Right lobe of liver (tissue), 6 donors: Measurements from ENCODE around the gene ZDBF2. TPM values are rescaled to one million over a fixed set of nuclear protein-coding genes. Genes with fewer than 3 reads are reported as not detected.

ENCODE experiments used
- ATAC-seq, 4 donors: fragments of 200-7000 bp; cut with Tn5 transposase; one replicate each; pipeline ENCODE4 v1.9.1; 2020; ENCODE audit warnings: mild to moderate bottlenecking in 4 of 4, moderate library complexity in 4 of 4
- DNase-seq, 3 donors: peaks; one replicate each; pipeline ENCODE4 v3.0.0-alpha.2; 2020
- H3K27ac ChIP-seq, 3 donors: fragments of 200-600 bp; one replicate each; pipeline ENCODE4 v1.8.0; 2022
- H3K27me3 ChIP-seq, 2 donors: fragments of 200-600 bp; one replicate each; pipeline ENCODE4 v1.8.0; 2022
- H3K36me3 ChIP-seq, 4 donors: fragments of 200-600 bp; sonication (generic) in 1 of 4; one replicate each; pipeline versions ENCODE4 v1.5.1 to v1.8.0; 2017 to 2022; ENCODE audit warnings: control low read depth in 1 of 4
- H3K4me1 ChIP-seq, 4 donors: fragments of 200-600 bp; sonication (generic) in 1 of 4; one replicate each; pipeline versions ENCODE4 v1.5.1 to v1.8.0; 2017 to 2022; ENCODE audit warnings: control low read depth in 1 of 4
- H3K4me3 ChIP-seq, 3 donors: fragments of 200-600 bp; one replicate each; pipeline ENCODE4 v1.8.0; 2022
- H3K9me3 ChIP-seq, 4 donors: fragments of 200-600 bp; sonication (generic) in 1 of 4; one replicate each; pipeline versions ENCODE4 v1.5.1 to v1.8.0; 2017 to 2022; ENCODE audit warnings: control low read depth in 1 of 4
- CTCF ChIP-seq, 4 donors: fragments of 200-600 bp in 3 of 4; fragments of 450-650 bp in 1 of 4; IDR thresholded peaks; one replicate each; pipeline versions ENCODE4 v1.5.1 to v1.8.0; 2016 to 2022; ENCODE audit warnings: antibody characterized with exemption in 4 of 4, mild to moderate bottlenecking in 2 of 4
- POLR2A ChIP-seq: fragments of 450-650 bp; IDR thresholded peaks from one replicate; pipeline ENCODE4 v1.6.1; 2017; ENCODE audit warnings: antibody characterized with exemption, mild to moderate bottlenecking
- WGBS: methylation state at CpG from one replicate; pipeline ENCODE4 v1.1.6; 2018; ENCODE audit warnings: low coverage, low lambda C conversion rate; ENCODE audit not compliant: insufficient coverage; ENCODE audit errors: missing lambda C conversion rate; 5-methylcytosine and 5-hydroxymethylcytosine counted together
- intact Hi-C, 2 donors: fragments of 100-400 bp; cut with DNase I; formaldehyde crosslinking; loops; one replicate each; pipeline versions ENCODE4 v1.11.2 to v1.14.1; 2022
- total RNA-seq, 6 experiments: library from RNA; depleted of rRNA in 2 of 6; stranded (reverse); fragments of >200 nt in 2 of 6; fragmentation: NEBNext Ultra II Directional in 3 of 6; extraction: Animal tissue kit (Norgen Biotek cat#: 25700) in 3 of 6; gene quantifications; one replicate each; pipeline versions ENCODE4 v1.1.0 to v1.2.4, GENCODE V29; 2016 to 2023
- donor health status: DM: no; HTN: yes; CAD: no.
- donor health status: DM: no; HTN: no; CAD: no.
- donor health status: DM: no; HTN: no; CAD: no.
- donor health status: DM: no; HTN: yes; CAD: no.
- donor health status: DM: no; HTN: yes; CAD: no.

Gene ZDBF2
- total RNA-seq, 6 experiments from 2014 or later = 2.9 to 6.4 (median 4.3) TPM

GRCh38 chr2:206341396-206341795 lies 66.9 kb downstream of the ZDBF2 start:
- TF ChIP-seq CTCF (IDR thresholded peaks at IDR 0.05) (no peak), POLR2A (no peak)
- 58% methylated on average over 3 of the region's 4 CpGs for WGBS
- no peaks in the 10 kb centered on the region for H3K36me3 ChIP-seq

DNA sequence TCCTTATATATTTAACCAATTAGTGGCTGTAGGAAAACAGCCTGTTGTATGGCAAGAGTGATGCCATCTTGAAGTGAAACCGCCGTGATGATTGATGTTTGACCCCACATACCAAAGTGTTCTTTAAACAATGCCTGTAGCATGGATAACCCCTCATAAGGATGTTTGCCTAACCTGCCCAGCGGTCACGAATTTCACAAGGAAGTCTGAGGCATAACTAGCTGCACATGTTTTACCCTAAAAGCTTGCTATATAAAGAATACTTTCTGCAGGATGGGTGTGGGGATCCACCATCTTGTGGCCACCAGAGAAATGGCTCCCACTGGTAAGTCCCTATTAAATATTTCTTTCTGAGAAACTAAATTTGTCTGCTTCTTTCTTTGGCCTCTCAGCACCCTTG lies 68.7 kb downstream of the ZDBF2 start:
- ATAC-seq = no peak
- 58% methylated on average over 4 of the region's 4 CpGs for WGBS
- no peaks in the 10 kb centered on the region for H3K27me3 ChIP-seq
- no peaks in the 10 kb centered on the region for H3K4me1 ChIP-seq
- no peak overlapping the region for H3K27ac ChIP-seq
- DNase-seq = no peak
- intact Hi-C loops = no loop called here
- H3K9me3 ChIP-seq = no peaks in the 10 kb centered on the region
- no peaks in the 10 kb centered on the region for H3K36me3 ChIP-seq
- TF ChIP-seq POLR2A = no peak
- TF ChIP-seq CTCF (IDR thresholded peaks at IDR 0.05) = no peak
- H3K4me3 ChIP-seq = no peak overlapping the region

More at GRCh38 chr2:206341396-206341795, 66.9 kb downstream of the ZDBF2 start:
- ATAC-seq (no peak), DNase-seq (no peak)
- no peak overlapping the region for H3K4me3 ChIP-seq
- H3K9me3 ChIP-seq = no peaks in the 10 kb centered on the region
- no peaks in the 10 kb centered on the region for H3K27me3 ChIP-seq
- intact Hi-C loops = no loop called here
- H3K4me1 ChIP-seq = no peaks in the 10 kb centered on the region
- H3K27ac ChIP-seq = no peak overlapping the region

GRCh38 chr2:206343816-206344215 lies 69.4 kb downstream of the ZDBF2 start:
- WGBS = 17% methylated on average over 1 of the region's 1 CpG
- H3K4me1 ChIP-seq = no peaks in the 10 kb centered on the region
- no peak for DNase-seq
- H3K9me3 ChIP-seq = no peaks in the 10 kb centered on the region
- H3K27me3 ChIP-seq = no peaks in the 10 kb centered on the region
- peak in 3 of 4 donors; percentile 19 to 58 (median 52) for ATAC-seq
- no peak for TF ChIP-seq CTCF (IDR thresholded peaks at IDR 0.05)
- TF ChIP-seq POLR2A = no peak
- no peak overlapping the region for H3K27ac ChIP-seq
- H3K4me3 ChIP-seq = no peak overlapping the region
- intact Hi-C loops = no loop called here
- H3K36me3 ChIP-seq = no peaks in the 10 kb centered on the region

DNA sequence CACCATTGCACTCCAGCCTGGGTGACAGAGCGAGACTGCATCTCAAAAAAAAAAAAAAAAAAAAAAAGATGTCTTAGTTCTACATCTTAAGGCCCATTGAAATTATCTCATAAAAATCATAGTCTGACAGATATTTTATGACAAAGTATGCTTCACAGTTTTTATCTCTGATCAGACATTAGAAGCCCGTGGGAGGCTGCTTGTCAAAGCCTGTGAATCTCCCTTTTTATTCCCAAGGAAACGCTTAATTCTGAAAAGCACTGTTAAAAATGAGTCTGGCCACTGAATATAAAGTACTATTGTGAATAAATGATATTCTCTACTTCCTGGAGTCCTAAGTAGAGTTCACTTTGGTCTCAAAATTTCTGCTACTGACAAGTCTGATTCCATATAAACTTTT lies 71.1 kb downstream of the ZDBF2 start:
- Histone ChIP-seq H3K4me1 (no peaks in the 10 kb centered on the region), H3K36me3 (no peaks in the 10 kb centered on the region), H3K27ac (no peak overlapping the region), H3K27me3 (no peaks in the 10 kb centered on the region), H3K4me3 (no peak overlapping the region), H3K9me3 (no peaks in the 10 kb centered on the region)
- ATAC-seq = no peak
- TF ChIP-seq CTCF (IDR thresholded peaks at IDR 0.05) (no peak), POLR2A (no peak)
- WGBS = 78% methylated on average over 3 of the region's 3 CpGs
- intact Hi-C loops = no loop called here
- DNase-seq = no peak

DNA sequence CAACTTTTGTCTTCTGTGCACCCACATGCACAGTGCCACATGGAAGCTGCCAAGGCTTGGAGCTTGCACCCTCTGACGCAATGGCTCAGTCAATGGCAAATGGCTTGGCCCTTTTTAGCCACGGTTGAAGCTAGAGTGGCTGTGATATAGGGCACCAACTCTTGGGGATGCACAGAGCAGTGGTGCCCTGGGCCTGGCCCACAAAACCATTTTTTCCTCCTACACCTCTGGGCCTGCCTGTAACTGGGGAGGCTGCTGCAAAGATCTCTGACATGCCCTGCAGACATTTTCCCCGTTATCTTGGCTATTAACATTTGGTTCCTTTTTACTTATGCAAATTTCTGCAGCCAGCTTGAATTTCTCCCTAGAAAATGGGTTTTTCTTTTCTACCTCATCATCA lies 74.9 kb downstream of the ZDBF2 start:
- no peak for DNase-seq
- no peak for ATAC-seq
- WGBS = 20% methylated on average over 1 of the region's 3 CpGs
- H3K27ac ChIP-seq = no peak overlapping the region
- TF ChIP-seq POLR2A (no peak), CTCF (IDR thresholded peaks at IDR 0.05) (no peak)
- H3K36me3 ChIP-seq = no peaks in the 10 kb centered on the region
- H3K4me1 ChIP-seq = no peaks in the 10 kb centered on the region
- no peak overlapping the region for H3K4me3 ChIP-seq
- H3K9me3 ChIP-seq = no peaks in the 10 kb centered on the region
- no peaks in the 10 kb centered on the region for H3K27me3 ChIP-seq
- intact Hi-C loops = no loop called here
